DOHH2 (cell line): ENCODE measurements around the gene SLC25A28.

Experiments used
- EZH2phosphoT487 ChIP-seq: fragments of 200-600 bp; sonication (generic); IDR thresholded peaks from 2 replicates; pipeline ENCODE4 v1.6.1; 2017; ENCODE audit warnings: borderline replicate concordance, mild to moderate bottlenecking, antibody characterized with exemption, low read length, moderate library complexity, mixed read lengths
- TF ChIP-seq, protein P1 (sequence below): fragments of 200-600 bp; sonication (generic); IDR thresholded peaks from one replicate; pipeline ENCODE4 v1.5.1; 2014; ENCODE audit warnings: antibody characterized with exemption, mild to moderate bottlenecking, low read depth, low read length; ENCODE audit not compliant: poor library complexity, severe bottlenecking

DNA sequence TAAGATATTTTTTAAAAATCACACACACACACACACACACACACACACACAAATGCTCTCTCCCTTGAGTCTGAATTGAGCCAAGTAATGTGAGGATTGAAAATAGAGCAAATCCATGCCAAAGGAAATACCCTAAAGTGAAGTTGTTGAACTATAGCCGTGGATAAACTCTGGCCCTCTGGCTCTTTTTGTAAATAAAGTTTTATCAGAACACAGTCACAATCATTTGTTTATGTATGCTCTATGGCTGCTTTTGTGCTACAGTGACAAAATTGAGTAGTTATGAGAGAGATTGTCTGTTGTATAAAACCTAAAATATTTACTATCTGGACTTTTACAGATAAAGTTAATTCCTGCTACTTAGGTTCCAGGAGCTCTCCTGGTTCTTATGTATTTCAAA is 48.4 kb downstream of the SLC25A28 start:
- TF ChIP-seq, protein P1, sequence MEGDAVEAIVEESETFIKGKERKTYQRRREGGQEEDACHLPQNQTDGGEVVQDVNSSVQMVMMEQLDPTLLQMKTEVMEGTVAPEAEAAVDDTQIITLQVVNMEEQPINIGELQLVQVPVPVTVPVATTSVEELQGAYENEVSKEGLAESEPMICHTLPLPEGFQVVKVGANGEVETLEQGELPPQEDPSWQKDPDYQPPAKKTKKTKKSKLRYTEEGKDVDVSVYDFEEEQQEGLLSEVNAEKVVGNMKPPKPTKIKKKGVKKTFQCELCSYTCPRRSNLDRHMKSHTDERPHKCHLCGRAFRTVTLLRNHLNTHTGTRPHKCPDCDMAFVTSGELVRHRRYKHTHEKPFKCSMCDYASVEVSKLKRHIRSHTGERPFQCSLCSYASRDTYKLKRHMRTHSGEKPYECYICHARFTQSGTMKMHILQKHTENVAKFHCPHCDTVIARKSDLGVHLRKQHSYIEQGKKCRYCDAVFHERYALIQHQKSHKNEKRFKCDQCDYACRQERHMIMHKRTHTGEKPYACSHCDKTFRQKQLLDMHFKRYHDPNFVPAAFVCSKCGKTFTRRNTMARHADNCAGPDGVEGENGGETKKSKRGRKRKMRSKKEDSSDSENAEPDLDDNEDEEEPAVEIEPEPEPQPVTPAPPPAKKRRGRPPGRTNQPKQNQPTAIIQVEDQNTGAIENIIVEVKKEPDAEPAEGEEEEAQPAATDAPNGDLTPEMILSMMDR, result no peak
- TF ChIP-seq EZH2phosphoT487, result no peak
